Panc1 (cell line): ENCODE results near the gene ATG10. TPM values are rescaled to one million over a fixed set of nuclear protein-coding genes. Genes with fewer than 3 reads are reported as not detected.

Source experiments
- ATAC-seq: fragments of 200-7000 bp; cut with Tn5 transposase; 2 replicates; pipeline ENCODE4 v1.9.1; 2020; ENCODE audit warnings: mild to moderate bottlenecking, moderate library complexity
- BruUV-seq: library from RNA; stranded (reverse); fragments of 400-500 nt; replicated peaks from 2 replicates; lab custom pipeline; 2021; lab: Mats Ljungman, UMichigan
- CTCF ChIA-PET: fragments of 300-600 bp; sonication (Branson Sonifier 250); formaldehyde crosslinking; loops from one replicate; lab custom pipeline; 2022; ENCODE audit warnings: antibody characterized with exemption; lab: Charles Lee
- POLR2A ChIA-PET: fragments of 300-600 bp; sonication (Branson Sonifier 250); formaldehyde crosslinking; loops from one replicate; lab custom pipeline; 2022; ENCODE audit warnings: antibody characterized with exemption; lab: Charles Lee
- DNase-seq: peaks from one replicate; pipeline ENCODE4 v3.0.0-alpha.2; 2010; ENCODE audit warnings: low read depth, low spot score
- H3K27ac ChIP-seq: 2 replicates; pipeline ENCODE4 v1.5.1; 2011; ENCODE audit warnings: mild to moderate bottlenecking, low read length, inconsistent platforms
- H3K27me3 ChIP-seq: fragments of 200-500 bp; sonication (Bioruptor generic); 2 replicates; pipeline ENCODE4 v1.6.0; 2014; ENCODE audit warnings: low read length, inconsistent platforms; ENCODE audit not compliant: control insufficient read depth, insufficient read depth
- H3K36me3 ChIP-seq: fragments of 200-500 bp; sonication (Bioruptor generic); 2 replicates; pipeline ENCODE4 v1.5.1; 2014; ENCODE audit warnings: inconsistent platforms, mild to moderate bottlenecking, low read length, moderate library complexity; ENCODE audit not compliant: control insufficient read depth, insufficient read depth
- H3K4me1 ChIP-seq: 2 replicates; pipeline ENCODE4 v1.5.1; 2011; ENCODE audit warnings: inconsistent platforms, mild to moderate bottlenecking, low read length, moderate library complexity; ENCODE audit not compliant: control insufficient read depth, insufficient read depth
- H3K4me3 ChIP-seq, 2 experiments: 2 replicates each; pipeline ENCODE4 v1.5.1; 2011 to 2012; ENCODE audit warnings: low read depth in 2 of 2, low read length in 2 of 2, mild to moderate bottlenecking in 2 of 2, inconsistent platforms in 1 of 2, moderate library complexity in 1 of 2
- H3K9me3 ChIP-seq: fragments of 200-500 bp; sonication (Bioruptor generic); 2 replicates; pipeline ENCODE4 v1.5.1; 2014; ENCODE audit warnings: low read depth, mild to moderate bottlenecking, inconsistent platforms, low read length, moderate library complexity; ENCODE audit not compliant: control insufficient read depth, insufficient read depth
- POLR2AphosphoS5 ChIP-seq: IDR thresholded peaks from 2 replicates; pipeline ENCODE4 v1.6.1; 2012; ENCODE audit warnings: mild to moderate bottlenecking, low read depth, low read length, moderate library complexity
- SIN3A ChIP-seq: IDR thresholded peaks from 2 replicates; pipeline ENCODE4 v1.6.1; 2012; ENCODE audit warnings: low read depth, mild to moderate bottlenecking, low read length, moderate library complexity, borderline replicate concordance; ENCODE audit not compliant: insufficient read depth
- TCF7L2 ChIP-seq: IDR thresholded peaks from 2 replicates; pipeline ENCODE4 v1.6.1; 2011; ENCODE audit warnings: mild to moderate bottlenecking, low read depth, low read length, inconsistent platforms
- in situ Hi-C: cut with HindIII; loops from 2 replicates; pipeline ENCODE4 v1.10.0; 2016; ENCODE audit warnings: low sequenced_read_pairs, low pct_unique_long_range_greater_than_20kb
- intact Hi-C: fragments of 100-400 bp; cut with micrococcal nuclease; formaldehyde crosslinking; loops from one replicate; pipeline ENCODE4 v1.10.0; 2022; ENCODE audit not compliant: unreplicated experiment
- total RNA-seq: library from RNA; stranded (reverse); gene quantifications from one replicate; pipeline ENCODE4 v1.2.1, GENCODE V29; 2021; ENCODE audit not compliant: unreplicated experiment
- TF ChIP-seq, protein P1 (sequence below): fragments of 450-650 bp; IDR thresholded peaks from 2 replicates; pipeline ENCODE4 v1.5.1; 2017; ENCODE audit warnings: mild to moderate bottlenecking
- TF ChIP-seq, protein P2 (sequence below), 2 experiments: IDR thresholded peaks; 2 replicates each; pipeline ENCODE4 v1.6.1; 2011 to 2012; ENCODE audit warnings: low read depth in 2 of 2, control low read depth in 1 of 2, low read length in 1 of 2, mild to moderate bottlenecking in 1 of 2, moderate library complexity in 1 of 2; ENCODE audit not compliant: insufficient read depth in 1 of 2

Gene ATG10
- total RNA-seq, 1 experiment from 2014 or later, result 14.0 TPM

GRCh38 chr5:82104872-82105271, 133.0 kb downstream of the ATG10 start:
- ChIA-PET CTCF (interaction anchor here (0.6 kb wide), 1 partner anchor 233 kb away, joined by 4 read pairs; no protein-coding TSS in a partner anchor), POLR2A (no interaction called here)
- Histone ChIP-seq H3K9me3 (no peaks in the 10 kb centered on the region), H3K4me1 (peaks cover 10% of the 10 kb centered on the region), H3K4me3 (no peak overlapping the region), H3K27me3 (no peaks in the 10 kb centered on the region), H3K36me3 (no peaks in the 10 kb centered on the region), H3K27ac (no peak overlapping the region)
- in situ Hi-C loops (no loop called here), intact Hi-C loops (no loop called here)
- DNase-seq, result no peak
- no TSS peak for BruUV-seq
- ATAC-seq, result no peak
- no peak for TF ChIP-seq TCF7L2

DNA sequence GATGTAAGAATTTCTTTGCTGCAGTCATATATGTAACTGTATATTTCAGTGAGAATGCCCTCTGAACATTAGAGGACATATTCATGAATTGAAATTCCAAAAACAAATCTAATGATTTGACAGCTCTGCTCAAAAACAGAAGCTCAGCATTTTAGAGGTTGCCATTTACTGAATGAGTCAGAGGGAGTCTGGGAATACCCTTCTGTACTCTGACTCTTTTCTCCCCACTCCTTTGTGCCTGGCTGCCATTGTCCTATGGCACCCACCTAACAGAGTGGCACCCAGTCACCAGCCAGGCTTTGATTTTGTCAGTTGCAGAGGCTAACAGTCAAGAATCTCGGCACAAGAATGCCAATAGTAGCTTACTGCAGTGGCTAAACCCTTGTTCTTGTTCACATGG, 133.6 kb downstream of the ATG10 start:
- intact Hi-C loops, result no loop called here

DNA sequence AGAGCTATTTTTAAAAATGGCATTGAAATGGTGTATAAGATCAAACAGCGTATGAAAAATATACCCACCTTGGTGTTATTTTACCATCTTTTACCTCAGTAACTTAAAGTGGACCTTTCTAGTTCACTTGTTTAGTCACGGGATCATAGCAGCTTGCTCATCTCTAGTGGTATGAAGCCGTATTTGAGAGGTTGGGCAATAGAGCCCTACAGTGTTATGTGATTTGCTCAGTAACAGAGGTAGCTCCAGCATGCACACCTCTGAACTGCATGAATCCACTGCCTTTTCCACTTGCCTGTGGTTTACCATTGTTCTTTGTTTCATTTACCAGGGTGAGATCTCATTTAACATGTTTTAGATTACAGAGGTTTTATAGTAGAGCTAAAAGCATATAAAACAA, 134.4 kb downstream of the ATG10 start:
- Histone ChIP-seq H3K9me3 (no peaks in the 10 kb centered on the region), H3K27me3 (no peaks in the 10 kb centered on the region), H3K36me3 (no peaks in the 10 kb centered on the region), H3K4me3 (no peak overlapping the region), H3K27ac (no peak overlapping the region), H3K4me1 (peaks cover 10% of the 10 kb centered on the region)
- POLR2A ChIA-PET, result no interaction called here
- ATAC-seq (no peak), DNase-seq (no peak)
- no TSS peak for BruUV-seq
- in situ Hi-C loops, result no loop called here
- CTCF ChIA-PET, result interaction anchor here (0.7 kb wide), 1 partner anchor 60 kb away, joined by 4 read pairs; no protein-coding TSS in a partner anchor
- TF ChIP-seq, protein P1, sequence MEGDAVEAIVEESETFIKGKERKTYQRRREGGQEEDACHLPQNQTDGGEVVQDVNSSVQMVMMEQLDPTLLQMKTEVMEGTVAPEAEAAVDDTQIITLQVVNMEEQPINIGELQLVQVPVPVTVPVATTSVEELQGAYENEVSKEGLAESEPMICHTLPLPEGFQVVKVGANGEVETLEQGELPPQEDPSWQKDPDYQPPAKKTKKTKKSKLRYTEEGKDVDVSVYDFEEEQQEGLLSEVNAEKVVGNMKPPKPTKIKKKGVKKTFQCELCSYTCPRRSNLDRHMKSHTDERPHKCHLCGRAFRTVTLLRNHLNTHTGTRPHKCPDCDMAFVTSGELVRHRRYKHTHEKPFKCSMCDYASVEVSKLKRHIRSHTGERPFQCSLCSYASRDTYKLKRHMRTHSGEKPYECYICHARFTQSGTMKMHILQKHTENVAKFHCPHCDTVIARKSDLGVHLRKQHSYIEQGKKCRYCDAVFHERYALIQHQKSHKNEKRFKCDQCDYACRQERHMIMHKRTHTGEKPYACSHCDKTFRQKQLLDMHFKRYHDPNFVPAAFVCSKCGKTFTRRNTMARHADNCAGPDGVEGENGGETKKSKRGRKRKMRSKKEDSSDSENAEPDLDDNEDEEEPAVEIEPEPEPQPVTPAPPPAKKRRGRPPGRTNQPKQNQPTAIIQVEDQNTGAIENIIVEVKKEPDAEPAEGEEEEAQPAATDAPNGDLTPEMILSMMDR, result no peak
- TF ChIP-seq, protein P2, sequence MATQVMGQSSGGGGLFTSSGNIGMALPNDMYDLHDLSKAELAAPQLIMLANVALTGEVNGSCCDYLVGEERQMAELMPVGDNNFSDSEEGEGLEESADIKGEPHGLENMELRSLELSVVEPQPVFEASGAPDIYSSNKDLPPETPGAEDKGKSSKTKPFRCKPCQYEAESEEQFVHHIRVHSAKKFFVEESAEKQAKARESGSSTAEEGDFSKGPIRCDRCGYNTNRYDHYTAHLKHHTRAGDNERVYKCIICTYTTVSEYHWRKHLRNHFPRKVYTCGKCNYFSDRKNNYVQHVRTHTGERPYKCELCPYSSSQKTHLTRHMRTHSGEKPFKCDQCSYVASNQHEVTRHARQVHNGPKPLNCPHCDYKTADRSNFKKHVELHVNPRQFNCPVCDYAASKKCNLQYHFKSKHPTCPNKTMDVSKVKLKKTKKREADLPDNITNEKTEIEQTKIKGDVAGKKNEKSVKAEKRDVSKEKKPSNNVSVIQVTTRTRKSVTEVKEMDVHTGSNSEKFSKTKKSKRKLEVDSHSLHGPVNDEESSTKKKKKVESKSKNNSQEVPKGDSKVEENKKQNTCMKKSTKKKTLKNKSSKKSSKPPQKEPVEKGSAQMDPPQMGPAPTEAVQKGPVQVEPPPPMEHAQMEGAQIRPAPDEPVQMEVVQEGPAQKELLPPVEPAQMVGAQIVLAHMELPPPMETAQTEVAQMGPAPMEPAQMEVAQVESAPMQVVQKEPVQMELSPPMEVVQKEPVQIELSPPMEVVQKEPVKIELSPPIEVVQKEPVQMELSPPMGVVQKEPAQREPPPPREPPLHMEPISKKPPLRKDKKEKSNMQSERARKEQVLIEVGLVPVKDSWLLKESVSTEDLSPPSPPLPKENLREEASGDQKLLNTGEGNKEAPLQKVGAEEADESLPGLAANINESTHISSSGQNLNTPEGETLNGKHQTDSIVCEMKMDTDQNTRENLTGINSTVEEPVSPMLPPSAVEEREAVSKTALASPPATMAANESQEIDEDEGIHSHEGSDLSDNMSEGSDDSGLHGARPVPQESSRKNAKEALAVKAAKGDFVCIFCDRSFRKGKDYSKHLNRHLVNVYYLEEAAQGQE (IDR thresholded peaks at IDR 0.05; ENCODE audit: insufficient read depth in 1 of 2, low read depth in 2 of 2, low read length in 1 of 2), result no peak
- TF ChIP-seq TCF7L2 (no peak), SIN3A (no peak), POLR2AphosphoS5 (no peak)
- intact Hi-C loops, result loop anchor here (2.0 kb wide), 1 partner anchor 119 kb away; no protein-coding TSS in a partner anchor

More for the DNA sequence above, 133.6 kb downstream of the ATG10 start:
- in situ Hi-C loops, result no loop called here
- CTCF ChIA-PET, result interaction anchor here (0.6 kb wide), 2 partner anchors 145 to 234 kb away, joined by 4 read pairs; no protein-coding TSS in a partner anchor
- no peak for TF ChIP-seq TCF7L2
- Histone ChIP-seq H3K36me3 (no peaks in the 10 kb centered on the region), H3K27me3 (no peaks in the 10 kb centered on the region), H3K9me3 (no peaks in the 10 kb centered on the region), H3K27ac (no peak overlapping the region), H3K4me1 (peaks cover 10% of the 10 kb centered on the region), H3K4me3 (no peak overlapping the region)
- POLR2A ChIA-PET, result no interaction called here
- ATAC-seq (no peak), DNase-seq (no peak)
- no TSS peak for BruUV-seq
